GM19240 (cell line): ENCODE results near the gene ST6GALNAC3.

ENCODE experiments used
- DNase-seq: peaks from one replicate; pipeline ENCODE4 v3.0.0; 2011; ENCODE audit warnings: low spot score; ENCODE audit not compliant: insufficient read length

Gene ST6GALNAC3

GRCh38 chr1:76187436-76187835 is 112.9 kb downstream of the ST6GALNAC3 start:
- DNase-seq = no peak

DNA sequence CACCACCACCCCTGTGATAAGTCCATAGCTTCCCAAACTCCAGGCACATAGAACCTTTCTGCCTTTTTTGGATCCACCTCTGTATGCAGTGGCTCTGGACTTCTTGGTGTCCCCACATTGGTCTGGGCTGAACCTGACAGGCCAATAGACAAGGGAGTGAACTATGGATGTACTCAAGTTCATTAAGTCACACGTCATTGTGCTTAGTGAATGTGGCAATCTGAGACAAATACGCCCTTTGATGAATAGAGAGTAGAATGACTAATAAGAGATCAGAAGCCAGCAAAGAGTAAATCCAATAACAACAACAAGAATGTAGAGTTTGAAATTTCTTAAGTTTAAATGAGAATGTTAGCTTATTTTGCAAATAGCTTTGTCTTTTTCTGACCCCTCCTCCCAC is 114.8 kb downstream of the ST6GALNAC3 start:
- no peak for DNase-seq

GRCh38 chr1:76190749-76191424 is 116.3 kb downstream of the ST6GALNAC3 start:
- no peak for DNase-seq

DNA sequence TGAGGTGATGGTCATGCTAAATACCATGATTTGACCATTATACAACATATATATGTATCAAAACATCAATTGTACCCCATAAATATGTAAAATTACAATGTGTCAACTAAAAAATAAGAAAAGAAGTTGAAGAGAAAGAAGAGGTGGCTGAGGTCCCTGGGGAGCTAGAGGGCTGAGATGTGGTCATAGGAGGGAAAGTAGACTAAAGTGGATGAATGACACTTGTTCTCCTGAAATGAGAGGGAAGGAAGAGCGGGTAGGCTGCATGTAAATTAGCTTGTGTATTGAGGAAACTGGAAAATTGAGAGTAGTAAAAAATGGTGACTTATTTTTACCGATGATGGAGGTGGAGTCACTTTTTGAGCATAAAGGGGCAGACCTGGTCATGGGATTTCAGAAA is 117.0 kb downstream of the ST6GALNAC3 start:
- DNase-seq = no peak

DNA sequence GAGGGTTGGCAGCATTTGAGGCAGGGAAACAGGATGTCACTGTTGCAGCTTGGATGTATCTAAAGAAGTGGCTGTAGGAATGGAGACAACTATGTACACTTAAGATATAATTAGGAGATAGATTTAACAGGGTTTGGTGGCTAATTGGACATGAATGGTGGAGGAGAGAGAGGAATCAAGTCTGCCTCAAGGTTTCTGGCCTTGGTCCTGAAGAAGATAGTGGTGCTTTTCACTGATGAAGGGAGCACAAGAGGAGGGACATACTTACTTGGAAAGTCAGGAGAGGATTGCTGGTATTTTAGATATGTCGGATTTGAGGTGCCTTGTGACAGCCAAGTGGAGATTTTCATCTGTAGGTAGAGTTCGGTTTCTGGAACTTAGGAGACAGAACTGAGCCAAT is 123.9 kb downstream of the ST6GALNAC3 start:
- no peak for DNase-seq

DNA sequence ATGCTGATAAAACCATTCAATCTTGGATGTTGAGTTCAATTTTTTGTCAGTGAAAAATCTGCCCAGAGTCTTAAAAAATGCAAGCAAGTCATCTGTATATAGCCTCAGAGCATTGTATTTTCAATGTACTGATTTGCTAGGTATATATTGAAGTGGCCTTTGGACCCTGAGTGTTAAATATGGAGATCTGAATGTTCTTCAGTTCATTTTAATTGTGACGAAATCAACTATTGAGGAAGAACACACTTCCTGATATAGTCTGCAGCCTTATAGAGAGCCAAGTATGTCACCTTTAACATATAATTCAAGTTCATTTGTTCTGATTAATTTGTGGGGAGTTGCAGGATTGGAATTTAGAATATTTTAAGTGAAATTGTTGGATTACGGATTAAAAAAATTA is 128.1 kb downstream of the ST6GALNAC3 start:
- no peak for DNase-seq

DNA sequence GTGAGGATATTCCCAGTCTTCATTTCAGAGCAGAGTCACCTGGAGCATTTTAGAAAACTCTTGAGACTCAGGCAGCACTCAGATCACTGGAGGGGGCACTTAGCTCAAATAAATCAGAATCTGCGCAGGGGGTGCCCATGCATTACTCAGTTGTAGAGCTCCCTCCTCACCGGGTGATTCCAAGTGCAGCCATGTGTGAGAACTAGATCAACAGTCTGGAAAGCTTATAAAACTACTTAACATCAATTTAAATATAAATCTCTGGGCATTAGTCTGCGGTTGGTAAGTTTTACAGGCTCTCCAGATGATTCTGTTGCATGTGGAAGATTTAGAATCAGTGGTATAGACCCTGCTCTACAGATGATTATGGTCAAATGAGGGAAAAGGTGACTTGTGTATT is 128.6 kb downstream of the ST6GALNAC3 start:
- no peak for DNase-seq

- DNase-seq = no peak
These were observed 134.7 kb downstream of the ST6GALNAC3 start for GRCh38 chr1:76209238-76209637.

DNA sequence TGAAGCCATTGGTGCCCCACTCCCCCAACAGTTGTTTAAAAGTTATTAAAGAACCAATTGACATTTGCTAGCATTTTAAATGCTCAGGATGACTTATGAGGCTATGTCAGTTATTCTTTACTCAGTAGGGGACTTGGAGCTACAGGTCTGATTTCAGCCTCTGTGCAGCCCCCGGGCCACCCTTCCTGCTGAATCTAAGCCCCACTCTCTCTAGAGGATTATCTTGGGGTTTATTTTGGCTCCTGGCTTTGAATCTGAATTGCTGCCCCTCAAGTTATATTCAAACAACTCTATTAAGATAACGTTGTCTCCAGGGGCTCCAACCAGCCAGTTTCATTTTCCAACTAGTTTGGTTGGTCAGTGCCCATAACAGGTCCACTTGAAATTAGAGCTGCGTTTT is 135.1 kb downstream of the ST6GALNAC3 start:
- DNase-seq = no peak

- no peak for DNase-seq
These were observed 135.6 kb downstream of the ST6GALNAC3 start for GRCh38 chr1:76210160-76210559.

DNA sequence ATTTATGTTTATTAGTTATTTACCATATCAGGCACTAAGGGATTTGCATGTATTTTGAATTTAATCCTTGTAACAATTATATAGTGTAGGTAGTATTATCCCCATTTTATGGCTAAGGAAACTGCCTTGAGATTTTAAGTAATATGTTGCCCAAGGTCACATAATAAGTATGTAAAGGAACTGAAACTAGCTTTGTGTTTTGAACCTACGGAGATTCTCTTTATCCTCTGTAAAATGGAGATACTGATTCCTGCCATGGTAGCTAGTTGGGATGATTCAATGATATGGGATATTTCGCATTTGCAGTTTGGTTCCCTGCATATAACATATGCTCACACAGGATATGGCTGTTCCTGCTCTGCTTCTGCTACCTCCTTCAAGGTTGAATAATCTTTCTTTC is 144.3 kb downstream of the ST6GALNAC3 start:
- no peak for DNase-seq

DNA sequence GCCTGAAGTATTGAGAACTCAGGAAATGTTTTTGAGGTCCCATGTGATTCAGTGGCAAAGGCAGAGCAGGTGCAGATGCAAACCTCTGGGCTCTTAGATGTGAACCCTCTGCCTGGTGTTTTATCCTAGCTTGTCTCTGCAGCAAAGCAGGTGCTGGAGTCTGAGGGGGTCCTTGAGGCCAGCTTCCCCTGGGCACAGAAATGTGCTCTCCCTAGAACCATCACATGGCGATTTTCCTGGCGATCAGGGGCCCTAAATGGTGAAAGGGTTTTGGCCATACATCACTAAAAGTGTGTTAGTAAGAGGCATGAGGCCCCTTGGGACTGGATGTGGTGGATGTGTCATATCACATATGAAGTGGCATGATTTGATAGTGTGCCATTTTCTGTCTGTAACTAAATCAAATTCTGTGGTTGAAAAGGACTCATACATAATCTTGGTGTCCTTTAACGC is 144.8 kb downstream of the ST6GALNAC3 start:
- no peak for DNase-seq

DNA sequence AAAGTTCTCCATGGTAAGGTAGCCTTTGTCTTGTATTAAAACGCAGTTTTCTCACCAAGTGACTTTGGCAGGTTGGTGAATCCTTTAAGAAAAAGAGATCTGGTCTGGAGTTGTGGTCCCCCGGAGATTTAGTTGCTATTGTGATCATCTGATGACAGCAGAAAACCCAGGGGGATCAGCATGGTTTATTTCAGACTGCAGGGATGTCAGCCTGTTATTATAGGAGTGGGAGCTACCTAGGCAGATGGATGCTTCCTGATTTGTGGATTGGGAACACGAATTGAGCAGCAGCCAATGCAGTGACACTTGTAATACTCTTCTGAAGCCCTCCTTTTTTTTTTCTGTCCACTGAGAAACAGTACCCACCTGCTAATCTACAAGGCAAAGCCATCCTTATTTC is 150.2 kb downstream of the ST6GALNAC3 start:
- DNase-seq = no peak

DNA sequence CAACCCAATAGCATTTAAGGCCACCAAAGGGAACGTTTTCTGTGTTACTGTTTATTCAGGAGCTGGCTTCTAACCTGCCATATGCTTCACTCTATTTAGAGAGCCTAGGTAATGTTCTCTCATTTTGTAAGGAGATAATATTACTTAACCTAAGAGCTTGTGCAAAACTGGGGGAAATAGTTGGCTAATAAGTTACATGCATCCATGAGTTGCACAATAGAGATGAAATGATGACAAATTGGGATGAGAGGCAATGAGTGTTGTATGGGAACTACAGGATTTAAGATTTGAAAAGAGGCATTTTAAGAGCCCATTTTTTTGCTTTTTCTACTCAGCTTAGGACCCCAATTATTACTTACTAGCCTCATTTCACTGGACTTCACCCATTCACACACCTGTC is 151.0 kb downstream of the ST6GALNAC3 start:
- no peak for DNase-seq

GRCh38 chr1:76227621-76228020 is 153.1 kb downstream of the ST6GALNAC3 start:
- no peak for DNase-seq

DNA sequence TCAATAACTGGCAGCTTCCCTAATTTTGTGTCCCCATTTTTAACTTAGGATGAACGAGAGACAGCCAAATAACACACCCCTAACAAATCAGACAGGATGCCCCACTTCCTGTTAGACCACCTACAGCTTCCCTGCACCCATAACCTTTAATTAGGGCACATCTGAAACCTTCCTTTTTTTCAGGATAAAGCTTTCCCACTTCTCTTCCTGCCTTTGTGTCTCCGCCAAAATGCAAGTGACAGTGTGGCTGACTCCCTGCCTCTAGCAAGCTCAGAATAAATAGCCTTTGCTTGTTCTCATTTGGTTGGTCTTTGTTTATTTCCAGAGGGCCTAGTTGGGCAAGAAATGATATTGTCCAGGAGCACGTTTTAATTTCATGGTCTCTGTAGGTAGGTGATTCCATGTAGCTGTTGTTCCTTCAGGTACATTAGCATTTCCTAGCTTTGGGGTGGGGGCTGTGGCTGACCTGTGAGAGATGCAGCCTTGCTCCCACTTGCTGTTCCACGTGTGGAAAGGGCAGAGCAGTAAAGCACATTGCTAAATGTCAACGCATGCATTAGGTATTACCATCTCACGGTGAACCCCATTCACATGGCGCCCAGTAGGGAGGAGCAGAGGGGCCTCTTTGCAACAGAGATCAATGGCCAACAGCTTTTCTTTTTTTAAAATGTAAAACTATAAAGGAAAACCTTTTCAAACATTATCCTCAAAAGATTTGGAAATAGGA is 154.9 kb downstream of the ST6GALNAC3 start:
- no peak for DNase-seq

DNA sequence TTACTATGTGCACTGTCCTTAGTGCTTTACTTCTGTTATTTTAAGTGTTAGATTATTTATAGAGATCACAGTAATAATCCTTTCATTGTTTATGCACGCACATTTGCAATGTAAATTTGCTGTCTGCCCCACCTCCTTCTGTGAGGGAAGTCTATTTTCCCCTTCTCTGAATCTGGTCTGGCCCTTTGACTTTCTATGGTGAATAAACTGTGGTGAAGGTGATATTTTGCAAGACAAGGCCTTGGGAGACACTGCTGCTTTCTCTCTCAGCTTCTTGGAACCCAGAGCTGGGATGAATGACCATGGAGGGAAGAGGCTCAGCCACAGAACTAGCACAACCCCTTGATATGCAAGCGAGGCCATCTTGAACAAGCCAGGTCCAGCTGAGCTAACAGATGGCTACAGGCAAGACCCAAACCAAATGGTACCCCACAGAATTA is 156.3 kb downstream of the ST6GALNAC3 start:
- no peak for DNase-seq

DNA sequence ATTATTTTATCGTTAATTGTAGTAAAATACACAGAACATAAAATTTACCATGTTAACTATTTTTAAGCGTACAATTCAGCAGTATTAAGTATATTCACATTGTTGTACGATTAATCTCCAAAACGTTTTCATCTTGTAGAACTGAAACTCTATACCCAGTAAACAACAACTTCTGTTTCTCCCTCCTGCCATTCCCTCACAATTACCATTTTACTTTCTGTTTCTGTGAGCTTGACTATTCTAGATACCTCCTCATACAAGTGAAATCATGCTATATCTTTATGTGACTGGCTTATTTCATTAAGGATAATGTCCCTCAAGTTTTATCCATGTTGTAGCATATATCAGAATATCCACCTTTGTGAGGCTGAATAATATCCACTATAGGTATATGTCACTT is 156.8 kb downstream of the ST6GALNAC3 start:
- DNase-seq = no peak

- DNase-seq = no peak
These were observed 158.1 kb downstream of the ST6GALNAC3 start for GRCh38 chr1:76232666-76233065.

GRCh38 chr1:76234061-76234460 is 159.5 kb downstream of the ST6GALNAC3 start:
- DNase-seq = no peak

- DNase-seq = no peak
These were observed 162.7 kb downstream of the ST6GALNAC3 start for GRCh38 chr1:76237211-76237610.

DNA sequence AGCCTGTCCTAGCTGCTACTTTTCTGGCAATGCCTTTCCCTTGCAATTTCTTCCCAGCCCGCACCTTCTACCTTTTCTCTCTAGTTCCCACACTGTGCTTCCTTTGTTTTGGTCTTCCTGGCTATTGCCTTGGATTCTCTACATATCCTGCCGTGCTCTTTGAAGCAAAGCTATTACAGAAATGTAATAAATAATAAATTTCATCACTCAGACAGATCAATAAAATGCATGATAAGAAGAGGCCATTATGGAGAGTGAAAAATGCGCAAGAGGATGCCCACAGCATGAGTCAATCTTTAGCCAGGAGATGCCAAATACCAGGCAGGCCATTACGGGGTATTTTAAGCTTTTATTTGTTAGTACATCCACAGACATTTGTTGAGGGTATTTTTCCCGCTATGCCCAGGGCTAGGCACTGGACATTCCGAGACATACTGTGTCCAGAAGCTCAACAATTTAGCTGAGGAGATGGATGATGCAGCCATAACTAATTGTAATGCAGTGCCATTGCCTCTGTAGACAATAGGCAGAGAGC is 163.6 kb downstream of the ST6GALNAC3 start:
- no peak for DNase-seq

GRCh38 chr1:76239470-76239918 is 164.9 kb downstream of the ST6GALNAC3 start:
- no peak for DNase-seq
